ENCODE data around the gene PCDHA8.

PCDHA8 gene

GRCh38 chr5:140881889-140882590 lies 41.1 kb downstream of the PCDHA8 start, which contains the start of gene PCDHA13:
PCDHA13 (plus strand) TSS chr5:140882124; CDS start chr5:140882269, 145 bp downstream.
- peaks cover 2% of the 10 kb centered on the region for H3K4me1 Mint-ChIP-seq (ENCODE audit: low read depth)
- peaks cover 23% of the 10 kb centered on the region for H3K36me3 Mint-ChIP-seq
- H3K9me3 Mint-ChIP-seq (ENCODE audit: low read depth), result peaks cover 35% of the 10 kb centered on the region
- H3K4me3 Mint-ChIP-seq, result no peak within 1 kb of the TSS
- H3K27ac Mint-ChIP-seq, result no peak within 1 kb of the TSS
- peaks cover 35% of the 10 kb centered on the region for H3K27me3 Mint-ChIP-seq

GRCh38 chr5:140882591-140882899 lies 41.6 kb downstream of the PCDHA8 start:
- peaks cover 2% of the 10 kb centered on the region for H3K4me1 Mint-ChIP-seq (ENCODE audit: low read depth)
- peaks cover 37% of the 10 kb centered on the region for H3K27me3 Mint-ChIP-seq
- H3K36me3 Mint-ChIP-seq, result peaks cover 23% of the 10 kb centered on the region
- peaks cover 39% of the 10 kb centered on the region for H3K9me3 Mint-ChIP-seq (ENCODE audit: low read depth)
- H3K27ac Mint-ChIP-seq, result no peak overlapping the region
- H3K4me3 Mint-ChIP-seq, result no peak overlapping the region

- Mint-ChIP-seq H3K36me3 (peaks cover 23% of the 10 kb centered on the region), H3K4me1 (ENCODE audit: low read depth) (peaks cover 2% of the 10 kb centered on the region), H3K27me3 (peaks cover 38% of the 10 kb centered on the region), H3K27ac (no peak overlapping the region), H3K4me3 (no peak overlapping the region), H3K9me3 (ENCODE audit: low read depth) (peaks cover 39% of the 10 kb centered on the region)
Observed at GRCh38 chr5:140883373-140883772, 42.4 kb downstream of the PCDHA8 start.

GRCh38 chr5:140883927-140884697 lies 43.1 kb downstream of the PCDHA8 start:
- Mint-ChIP-seq H3K36me3 (peaks cover 20% of the 10 kb centered on the region), H3K4me3 (no peak overlapping the region), H3K27ac (no peak overlapping the region), H3K4me1 (ENCODE audit: low read depth) (peaks cover 2% of the 10 kb centered on the region), H3K9me3 (ENCODE audit: low read depth) (peaks cover 35% of the 10 kb centered on the region), H3K27me3 (peaks cover 34% of the 10 kb centered on the region)

All from activated naive CD8-positive, alpha-beta T cell (primary cell).